Adrenal gland (tissue), 12 donors: ENCODE measurements around the gene SERTM2. TPM values are rescaled to one million over a fixed set of nuclear protein-coding genes. Genes with fewer than 3 reads are reported as not detected.
A peak's percentile ranks its signal among the peaks of the same experiment; 100 is the strongest.

Experiments used
- DNase-seq, 7 donors: peaks; one replicate each; pipeline ENCODE4 v3.0.0-alpha.2; 2019 to 2020
- H3K27ac ChIP-seq, 5 donors: fragments of 200-600 bp; sonication (generic) in 4 of 5; 1 replicate in 3 of 5; 2 replicates in 2 of 5; pipeline versions ENCODE4 v1.5.1 to v1.8.0; 2016 to 2020; ENCODE audit warnings: mild to moderate bottlenecking in 1 of 5
- H3K27me3 ChIP-seq: fragments of 200-600 bp; 2 replicates; pipeline ENCODE4 v1.8.0; 2021
- H3K36me3 ChIP-seq, 2 donors: fragments of 200-600 bp; replicated peaks in 1 of 2; 1 replicate in 1 of 2; 2 replicates in 1 of 2; pipeline versions ENCODE4 v1.5.1 to v1.8.0; 2018 to 2022
- H3K4me1 ChIP-seq, 2 donors: fragments of 200-600 bp; replicated peaks in 1 of 2; 1 replicate in 1 of 2; 2 replicates in 1 of 2; pipeline versions ENCODE4 v1.5.1 to v1.8.0; 2018 to 2021
- H3K4me3 ChIP-seq, 4 donors: fragments of 200-600 bp; sonication (generic) in 3 of 4; one replicate each; pipeline ENCODE4 v1.5.1; 2016 to 2018
- H3K9me3 ChIP-seq, 3 donors: fragments of 200-600 bp; sonication (generic) in 1 of 3; replicated peaks in 1 of 3; 1 replicate in 2 of 3; 2 replicates in 1 of 3; pipeline versions ENCODE4 v1.5.1 to v1.8.0; 2016 to 2021
- CTCF ChIP-seq, 6 experiments: fragments of 450-650 bp in 4 of 6; fragments of 200-600 bp in 2 of 6; sonication (generic) in 1 of 6; IDR thresholded peaks; 1 replicate in 5 of 6; 2 replicates in 1 of 6; pipeline versions ENCODE4 v1.5.1 to v1.8.0; 2016 to 2021; ENCODE audit warnings: antibody characterized with exemption in 6 of 6, mild to moderate bottlenecking in 2 of 6, moderate library complexity in 1 of 6
- POLR2A ChIP-seq, 2 donors: fragments of 450-650 bp; IDR thresholded peaks; one replicate each; pipeline ENCODE4 v1.6.1; 2017; ENCODE audit warnings: antibody characterized with exemption in 2 of 2, mild to moderate bottlenecking in 2 of 2, moderate library complexity in 1 of 2
- WGBS, 4 donors: extraction: QIAGEN DNeasy Blood & Tissue Kit in 2 of 4; methylation state at CpG; one replicate each; pipeline versions ENCODE4 v1.1.5 to v1.1.7; 2013 to 2017; 5-methylcytosine and 5-hydroxymethylcytosine counted together
- intact Hi-C, 2 donors: fragments of 100-400 bp; cut with DNase I; formaldehyde crosslinking; loops; one replicate each; pipeline versions ENCODE4 v1.14.1 to v1.15.0; 2022 to 2023
- polyA plus RNA-seq, 3 donors: library from polyadenylated mRNA; stranded (reverse); fragments of 200-250 nt in 2 of 3; fragments of 350-450 nt in 1 of 3; fragmentation: Illumina TruSeq in 1 of 3; extraction: RNeasy Lipid Tissue Mini Kit (QIAGEN cat#74804) in 1 of 3; gene quantifications; one replicate each; pipeline ENCODE4 v1.2.3, GENCODE V29; 2013 to 2014
- total RNA-seq, 9 donors: library from RNA; depleted of rRNA in 4 of 9; stranded (reverse); fragments of >200 nt in 4 of 9; fragments of 120-200 nt in 1 of 9; fragmentation: NEBNext Ultra II Directional in 1 of 9; extraction: Animal tissue kit (Norgen Biotek cat#: 25700) in 1 of 9; gene quantifications; one replicate each; pipeline versions ENCODE4 v1.1.0 to v1.2.4, GENCODE V29; 2013 to 2023
- donor health status: healthy with polysubstance abuse.
- donor health status: Bipolar disorder and iron deficiency.
- donor health status: DM: yes; HTN: yes; CAD: no.
- donor health status: DM: no; HTN: no; CAD: no.
- donor health status: DM: no; HTN: no; CAD: no.
- donor health status: DM: yes; HTN: yes; CAD: no.

The SERTM2 gene
- total and polyA plus RNA-seq, 12 donors: 0.03 to 0.24 (median 0.11) TPM; not detected in 5

GRCh38 chrX:111567542-111568255, 56.3 kb downstream of the SERTM2 start:
- Histone ChIP-seq H3K9me3 (no peaks in the 10 kb centered on the region), H3K27me3 (peaks cover 8% of the 10 kb centered on the region), H3K4me1 (no peaks in the 10 kb centered on the region), H3K4me3 (no peak overlapping the region), H3K27ac (no peak overlapping the region), H3K36me3 (no peaks in the 10 kb centered on the region)
- 42 to 58% (median 49%) methylated on average over 6 of the region's 6 CpGs for WGBS, 4 donors
- intact Hi-C loops: no loop called here
- no peak for DNase-seq
- no peak for TF ChIP-seq POLR2A (IDR thresholded peaks at IDR 0.05)
- no peak for TF ChIP-seq CTCF (IDR thresholded peaks at IDR 0.05)

- H3K27ac ChIP-seq: no peak overlapping the region
- H3K4me1 ChIP-seq: no peaks in the 10 kb centered on the region
- DNase-seq: no peak
- intact Hi-C loops: no loop called here
- no peaks in the 10 kb centered on the region for H3K36me3 ChIP-seq
- H3K27me3 ChIP-seq: peaks cover 8% of the 10 kb centered on the region
- TF ChIP-seq CTCF (IDR thresholded peaks at IDR 0.05) (peak in 1 of 6 experiments; percentile 34), POLR2A (IDR thresholded peaks at IDR 0.05) (no peak)
- H3K4me3 ChIP-seq: no peak overlapping the region
- WGBS, 4 donors: 35 to 76% (median 58%) methylated on average over 2 to 4 of the region's 4 CpGs
- no peaks in the 10 kb centered on the region for H3K9me3 ChIP-seq
Observed at GRCh38 chrX:111568354-111568753, 56.9 kb downstream of the SERTM2 start.

GRCh38 chrX:111568817-111569216, 57.4 kb downstream of the SERTM2 start:
- H3K9me3 ChIP-seq: no peaks in the 10 kb centered on the region
- H3K36me3 ChIP-seq: no peaks in the 10 kb centered on the region
- intact Hi-C loops: no loop called here
- no peak for DNase-seq
- 41 to 56% (median 45%) methylated on average over 1 of the region's 1 CpG for WGBS, 4 donors
- H3K4me3 ChIP-seq: no peak overlapping the region
- H3K4me1 ChIP-seq: no peaks in the 10 kb centered on the region
- TF ChIP-seq POLR2A (IDR thresholded peaks at IDR 0.05) (no peak), CTCF (IDR thresholded peaks at IDR 0.05) (no peak)
- H3K27me3 ChIP-seq: peaks cover 8% of the 10 kb centered on the region
- H3K27ac ChIP-seq: no peak overlapping the region

Other genes starting within 250 kb of the SERTM2 start
- gene CAPN6, start 241.2 kb upstream of the SERTM2 start, total RNA-seq: under 1 TPM in 4 of 9 donors, not detected in 5; 0.10 to 0.50 (median 0.12) TPM
- gene CAPN6, start 241.2 kb upstream of the SERTM2 start, polyA plus RNA-seq: under 1 TPM in 2 of 3 donors, not detected in 1; 0.03 to 0.16 TPM
- gene DCX, start 99.5 kb upstream of the SERTM2 start, total RNA-seq: 1 to 10 TPM in 1 of 9 donors, under 1 TPM in 3, not detected in 5; 0.04 to 2.9 (median 0.63) TPM
- gene DCX, start 99.5 kb upstream of the SERTM2 start, polyA plus RNA-seq: under 1 TPM; 0.07 to 0.24 (median 0.08) TPM
- 10 to 100 TPM; 30.3 to 98.1 (median 52.0) TPM for gene ALG13, start 169.5 kb downstream of the SERTM2 start, total RNA-seq
- gene ALG13, start 169.5 kb downstream of the SERTM2 start, polyA plus RNA-seq: 10 to 100 TPM; 44.6 to 68.7 (median 53.7) TPM